ENCODE results near the gene IFNA13.
"Not testable (repeated sequence)": the region's sequence is repeated elsewhere in the genome, so short reads cannot be mapped to it uniquely, and the experiment has no call there.

GRCh38 chr9:21367169-21367568 is 688 bp downstream of the IFNA13 start:
- not testable (repeated sequence) for TF ChIP-seq CTCF, POLR2A (IDR thresholded peaks at IDR 0.05)

All from testis (tissue), 2 donors.